GM23338 (cell line): Measurements from ENCODE around the gene USPL1. TPM values are rescaled to one million over a fixed set of nuclear protein-coding genes. Genes with fewer than 3 reads are reported as not detected.

Source experiments
- ATAC-seq: fragments of 200-7000 bp; cut with Tn5 transposase; 3 replicates; pipeline ENCODE4 v1.9.1; 2020
- DNase-seq: peaks from one replicate; pipeline ENCODE4 v3.0.0-alpha.2; 2015; ENCODE audit warnings: low spot score
- H2AFZ ChIP-seq: fragments of 200-600 bp; sonication (generic); 2 replicates; pipeline ENCODE4 v1.8.0; 2016; ENCODE audit warnings: antibody characterized with exemption, mild to moderate bottlenecking, moderate library complexity
- H3F3A ChIP-seq: fragments of 200-600 bp; sonication (generic); replicated peaks from 2 replicates; pipeline ENCODE4 v1.8.0; 2017; ENCODE audit warnings: antibody characterized with exemption, mixed run types, low read depth
- H3K27ac ChIP-seq: fragments of 200-600 bp; sonication (generic); 2 replicates; pipeline ENCODE4 v1.6.1; 2016; ENCODE audit warnings: low read depth
- H3K27me3 ChIP-seq: fragments of 200-600 bp; sonication (generic); 2 replicates; pipeline ENCODE4 v1.8.0; 2016; ENCODE audit warnings: mild to moderate bottlenecking, mixed run types, moderate library complexity; ENCODE audit not compliant: insufficient read depth
- H3K36me3 ChIP-seq: fragments of 200-600 bp; sonication (generic); 2 replicates; pipeline ENCODE4 v1.8.0; 2016; ENCODE audit warnings: mild to moderate bottlenecking; ENCODE audit not compliant: insufficient read depth
- H3K4me1 ChIP-seq: fragments of 200-600 bp; sonication (generic); 2 replicates; pipeline ENCODE4 v1.8.0; 2016; ENCODE audit warnings: mild to moderate bottlenecking, moderate library complexity; ENCODE audit not compliant: insufficient read depth
- H3K4me2 ChIP-seq: fragments of 200-600 bp; sonication (generic); 2 replicates; pipeline ENCODE4 v1.7.1; 2017; ENCODE audit warnings: mixed run types
- H3K4me3 ChIP-seq: fragments of 200-600 bp; sonication (generic); 2 replicates; pipeline ENCODE4 v1.6.1; 2016; ENCODE audit warnings: mixed run types
- H3K79me2 ChIP-seq: fragments of 200-600 bp; sonication (generic); replicated peaks from 2 replicates; pipeline ENCODE4 v1.8.0; 2017; ENCODE audit warnings: mild to moderate bottlenecking; ENCODE audit not compliant: insufficient read depth
- H3K9me2 ChIP-seq: fragments of 200-600 bp; sonication (generic); 2 replicates; pipeline ENCODE4 v1.8.0; 2017; ENCODE audit not compliant: insufficient read depth
- H4K20me1 ChIP-seq: fragments of 200-600 bp; sonication (generic); replicated peaks from 2 replicates; pipeline ENCODE4 v1.8.0; 2017; ENCODE audit warnings: mild to moderate bottlenecking; ENCODE audit not compliant: insufficient read depth
- H3K27ac Mint-ChIP-seq: 2 replicates; pipeline ENCODE4 v1.8.0; 2020; ENCODE audit warnings: inconsistent platforms, mild to moderate bottlenecking, moderate library complexity, mixed read lengths
- H3K27me3 Mint-ChIP-seq: 3 replicates; pipeline ENCODE4 v1.8.0; 2022; ENCODE audit warnings: low read depth, mild to moderate bottlenecking, moderate library complexity, mixed read lengths, inconsistent platforms; ENCODE audit not compliant: insufficient read depth, poor library complexity
- H3K36me3 Mint-ChIP-seq: 3 replicates; pipeline ENCODE4 v1.8.0; 2021; ENCODE audit warnings: low read depth, mild to moderate bottlenecking, inconsistent platforms, moderate library complexity, mixed read lengths
- H3K4me1 Mint-ChIP-seq: 3 replicates; pipeline ENCODE4 v1.8.0; 2020; ENCODE audit warnings: mild to moderate bottlenecking, inconsistent platforms, mixed read lengths
- H3K4me3 Mint-ChIP-seq: 3 replicates; pipeline ENCODE4 v1.8.0; 2021; ENCODE audit warnings: moderate library complexity, mild to moderate bottlenecking, inconsistent platforms, mixed read lengths
- H3K9me3 Mint-ChIP-seq: 3 replicates; pipeline ENCODE4 v1.8.0; 2020; ENCODE audit warnings: moderate library complexity, mild to moderate bottlenecking, inconsistent platforms, mixed read lengths
- CREB1 ChIP-seq: fragments of 250-450 bp; sonication (Bioruptor Pico); IDR thresholded peaks from 2 replicates; pipeline ENCODE4 v1.5.0; 2020; ENCODE audit warnings: low read depth, mild to moderate bottlenecking, moderate library complexity
- CTCF ChIP-seq, 2 experiments: fragments of 200-600 bp in 1 of 2; sonication (generic) in 1 of 2; conservative IDR thresholded peaks; 2 replicates each; pipeline versions ENCODE4 v1.5.1 to v1.6.1; 2016 to 2017; ENCODE audit warnings: antibody characterized with exemption in 2 of 2, low read depth in 2 of 2, mild to moderate bottlenecking in 2 of 2, moderate library complexity in 1 of 2
- EZH2 ChIP-seq: fragments of 200-600 bp; sonication (generic); IDR thresholded peaks from one replicate; pipeline ENCODE4 v1.8.0; 2017; ENCODE audit warnings: antibody characterized with exemption, mild to moderate bottlenecking, low read depth; ENCODE audit not compliant: unreplicated experiment
- EZH2phosphoT487 ChIP-seq: fragments of 200-600 bp; sonication (generic); IDR thresholded peaks from one replicate; pipeline ENCODE4 v1.8.1; 2018; ENCODE audit warnings: antibody characterized with exemption; ENCODE audit not compliant: unreplicated experiment
- NANOG ChIP-seq: IDR thresholded peaks from 2 replicates; pipeline ENCODE4 v1.6.1; 2016; ENCODE audit warnings: antibody characterized with exemption, borderline replicate concordance
- POLR2AphosphoS5 ChIP-seq: IDR thresholded peaks from 2 replicates; pipeline ENCODE4 v1.6.1; 2016; ENCODE audit warnings: antibody characterized with exemption, low read depth
- REST ChIP-seq: IDR thresholded peaks from one replicate; pipeline ENCODE4 v1.6.1; 2018; ENCODE audit warnings: antibody characterized with exemption; ENCODE audit not compliant: unreplicated experiment
- ZNF114 ChIP-seq: fragments of 250-450 bp; sonication (Bioruptor Pico); IDR thresholded peaks from 2 replicates; pipeline ENCODE4 v1.5.0; 2020; ENCODE audit warnings: mild to moderate bottlenecking, moderate library complexity
- ZNF331 ChIP-seq: fragments of 250-450 bp; sonication (Bioruptor Pico); IDR thresholded peaks from 2 replicates; pipeline ENCODE4 v1.5.0; 2020; ENCODE audit warnings: low read depth, mild to moderate bottlenecking, moderate library complexity
- ZNF462 ChIP-seq: fragments of 250-450 bp; sonication (Bioruptor Pico); IDR thresholded peaks from 2 replicates; pipeline ENCODE4 v1.5.0; 2020; ENCODE audit warnings: mild to moderate bottlenecking, moderate library complexity
- polyA plus RNA-seq: library from polyadenylated mRNA; unstranded; fragments of >200 nt; fragmentation: Nextera tagmentation; extraction: Ambion mirVana; gene quantifications from 2 replicates; pipeline ENCODE4 v1.2.1, GENCODE V29; 2016
- total RNA-seq: library from RNA; depleted of rRNA; stranded (reverse); fragments of >200 nt; shearing (Covaris generic); gene quantifications from 2 replicates; pipeline ENCODE4 v1.2.3, GENCODE V29; 2014

Gene USPL1
- total and polyA plus RNA-seq, 2 experiments from 2014 or later: 12.4 to 24.1 TPM

GRCh38 chr13:30624630-30625029 is 6.9 kb downstream of the USPL1 start:
- Mint-ChIP-seq H3K27me3 (no peaks in the 10 kb centered on the region), H3K9me3 (no peaks in the 10 kb centered on the region), H3K4me3 (no peak overlapping the region), H3K4me1 (peaks cover 7% of the 10 kb centered on the region; the same call in 2 of the 3 replicates), H3K36me3 (peaks cover 38% of the 10 kb centered on the region), H3K27ac (no peak overlapping the region)
- H2AFZ ChIP-seq: no peak overlapping the region
- TF ChIP-seq POLR2AphosphoS5 (no peak), ZNF114 (CRISPR knock-in tag) (no peak), CREB1 (no peak), NANOG (no peak), EZH2 (no peak), ZNF462 (CRISPR knock-in tag) (no peak), CTCF (conservative IDR thresholded peaks at IDR 0.05; ENCODE audit: low read depth in 2 of 2) (no peak), ZNF331 (CRISPR knock-in tag) (no peak), REST (no peak), EZH2phosphoT487 (no peak)
- H3F3A ChIP-seq: no peaks in the 10 kb centered on the region
- H4K20me1 ChIP-seq: peaks cover 13% of the 10 kb centered on the region
- peaks cover 12% of the 10 kb centered on the region for H3K36me3 ChIP-seq
- H3K9me2 ChIP-seq: no peaks in the 10 kb centered on the region
- ATAC-seq (no peak), DNase-seq (no peak)
- no peak overlapping the region for H3K27ac ChIP-seq
- no peak overlapping the region for H3K4me2 ChIP-seq
- no peak overlapping the region for H3K4me3 ChIP-seq
- H3K4me1 ChIP-seq: peaks cover 4% of the 10 kb centered on the region
- no peaks in the 10 kb centered on the region for H3K27me3 ChIP-seq
- peaks cover 95% of the 10 kb centered on the region for H3K79me2 ChIP-seq
